NCI-H345 treated with DMSO at 0.1 percent for 48 hours (cell line): Measurements from ENCODE around the gene LRRC61.
A peak's percentile ranks its signal among the peaks of the same experiment; 100 is the strongest.

ENCODE experiments used
- DNase-seq: peaks from one replicate; lab custom pipeline; 2025; ENCODE audit not compliant: unreplicated experiment; lab: John Stamatoyannopoulos, UW

The LRRC61 gene

GRCh38 chr7:150368884-150369747 lies 46.0 kb downstream of the LRRC61 start:
- DNase-seq, result no peak

GRCh38 chr7:150369748-150370501 lies 46.8 kb downstream of the LRRC61 start:
- DNase-seq, result no peak

- no peak for DNase-seq
These were observed 47.5 kb downstream of the LRRC61 start for GRCh38 chr7:150370612-150371071.

GRCh38 chr7:150371131-150371995 lies 48.2 kb downstream of the LRRC61 start:
- DNase-seq, result no peak

- DNase-seq, result no peak
These were observed 48.8 kb downstream of the LRRC61 start for GRCh38 chr7:150371996-150372270.

- DNase-seq, result no peak
These were observed 49.3 kb downstream of the LRRC61 start for GRCh38 chr7:150372271-150373048.

GRCh38 chr7:150373049-150373801 lies 50.1 kb downstream of the LRRC61 start:
- DNase-seq, result no peak

- DNase-seq, result no peak
These were observed 50.9 kb downstream of the LRRC61 start for GRCh38 chr7:150374026-150374425.

- DNase-seq, result no peak
These were observed 51.3 kb downstream of the LRRC61 start for GRCh38 chr7:150374472-150374871.

GRCh38 chr7:150375662-150376521 lies 52.7 kb downstream of the LRRC61 start:
- DNase-seq, result no peak

GRCh38 chr7:150376560-150376959 lies 53.4 kb downstream of the LRRC61 start:
- DNase-seq, result no peak

GRCh38 chr7:150377196-150377595 lies 54.0 kb downstream of the LRRC61 start:
- no peak for DNase-seq

- DNase-seq, result no peak
These were observed 54.5 kb downstream of the LRRC61 start for GRCh38 chr7:150377635-150378034.

- DNase-seq, result peak; percentile 52
These were observed 55.1 kb downstream of the LRRC61 start for GRCh38 chr7:150378115-150378852.

GRCh38 chr7:150378853-150379440 lies 55.8 kb downstream of the LRRC61 start, which contains the start of gene ZNF775:
TSS of gene ZNF775 (plus strand) at chr7:150379330. CDS start at chr7:150388471, 9,141 bp downstream.
- peak; percentile 91 for DNase-seq

- DNase-seq, result no peak
These were observed 56.6 kb downstream of the LRRC61 start for GRCh38 chr7:150379441-150380379.

- DNase-seq, result no peak
These were observed 57.3 kb downstream of the LRRC61 start for GRCh38 chr7:150380463-150380862.
